NB4 (cell line): Measurements from ENCODE around the gene SH3BGRL3.
"Not testable (repeated sequence)": the region's sequence is repeated elsewhere in the genome, so short reads cannot be mapped to it uniquely, and the experiment has no call there.

Experiments used
- DNase-seq: peaks from one replicate; pipeline ENCODE4 v3.0.0; 2010; ENCODE audit warnings: low read depth
- H3K4me3 ChIP-seq: one replicate; pipeline ENCODE4 v1.5.1; 2011; ENCODE audit warnings: mild to moderate bottlenecking, low read depth, low read length, moderate library complexity
- CTCF ChIP-seq: IDR thresholded peaks from one replicate; pipeline ENCODE4 v1.5.1; 2012; ENCODE audit warnings: low read depth, low read length
- MAX ChIP-seq: IDR thresholded peaks from 2 replicates; pipeline ENCODE4 v1.6.1; 2011; ENCODE audit warnings: low read depth, low read length
- MYC ChIP-seq: IDR thresholded peaks from 2 replicates; pipeline ENCODE4 v1.6.1; 2011; ENCODE audit warnings: low read depth, low read length
- POLR2A ChIP-seq: IDR thresholded peaks from 2 replicates; pipeline ENCODE4 v1.6.1; 2011; ENCODE audit warnings: mild to moderate bottlenecking; ENCODE audit not compliant: insufficient read length; ENCODE audit errors: extremely low read depth

The SH3BGRL3 gene

GRCh38 chr1:26279456-26280332, at the start of gene SH3BGRL3:
Gene SH3BGRL3 (plus strand): TSS chr1:26280086. CDS start chr1:26280156, 70 bp downstream.
- peak; percentile 92 for DNase-seq
- peak; percentile 44 for TF ChIP-seq CTCF
- 0 out of 2 replicates have a peak, but pooled peaks have one; percentile 55 for TF ChIP-seq MAX
- TF ChIP-seq POLR2A = peak; percentile 37
- no peak; the same call in 1 of the 2 replicates for TF ChIP-seq MYC
- peak within 1 kb of the TSS; percentile 60 for H3K4me3 ChIP-seq

GRCh38 chr1:26230682-26231081, 49.2 kb upstream of the SH3BGRL3 start:
- DNase-seq = peak; percentile 24

GRCh38 chr1:26233903-26234643, 45.8 kb upstream of the SH3BGRL3 start, which contains the start of gene CEP85:
Gene CEP85 (plus strand): TSS chr1:26234200. CDS start chr1:26239784, 5,584 bp downstream.
- DNase-seq = peak; percentile 96
- TF ChIP-seq CTCF = peak; percentile 74
- TF ChIP-seq POLR2A = peak; percentile 93
- peak; percentile 75 for TF ChIP-seq MYC
- TF ChIP-seq MAX = peak; percentile 51
- peak within 1 kb of the TSS; percentile 94 for H3K4me3 ChIP-seq

More at GRCh38 chr1:26230682-26231081, 49.2 kb upstream of the SH3BGRL3 start:
- not testable (repeated sequence) for H3K4me3 ChIP-seq

GRCh38 chr1:26234644-26235370, 45.1 kb upstream of the SH3BGRL3 start:
- H3K4me3 ChIP-seq = peak overlapping the region; percentile 94
- TF ChIP-seq POLR2A = no peak
- TF ChIP-seq MAX = peak; percentile 72
- DNase-seq = peak; percentile 56

GRCh38 chr1:26237230-26237966, 42.5 kb upstream of the SH3BGRL3 start:
- H3K4me3 ChIP-seq = peak overlapping the region; percentile 94
- DNase-seq = peak; percentile 53
- TF ChIP-seq MAX (no peak), CTCF (no peak), MYC (no peak), POLR2A (no peak)

GRCh38 chr1:26239936-26240335, 40.0 kb upstream of the SH3BGRL3 start:
- TF ChIP-seq MAX (no peak), MYC (no peak), POLR2A (no peak), CTCF (no peak)
- no peak for DNase-seq
- H3K4me3 ChIP-seq = no peak overlapping the region
